Spleen (tissue), 7 donors: ENCODE results near the gene EPAS1.

Experiments used
- CTCF ChIP-seq, 11 experiments: fragments of 200-600 bp in 7 of 11; fragments of 450-650 bp in 4 of 11; sonication (generic) in 4 of 11; IDR thresholded peaks in 8 of 11; conservative IDR thresholded peaks in 3 of 11; 1 replicate in 7 of 11; 2 replicates in 4 of 11; pipeline versions ENCODE4 v1.4.0 to v1.8.0; 2016 to 2021; ENCODE audit warnings: antibody characterized with exemption in 11 of 11, inconsistent platforms in 4 of 11, mild to moderate bottlenecking in 1 of 11
- POLR2A ChIP-seq, 3 donors: fragments of 450-650 bp; IDR thresholded peaks; one replicate each; pipeline ENCODE4 v1.5.1; 2017; ENCODE audit warnings: antibody characterized with exemption in 3 of 3, mild to moderate bottlenecking in 1 of 3
- POLR2AphosphoS5 ChIP-seq, 3 donors: sonication (generic); formaldehyde crosslinking; IDR thresholded peaks; one replicate each; pipeline ENCODE4 v1.5.1; 2017; ENCODE audit warnings: antibody characterized with exemption in 3 of 3
- donor health status: DM: no; HTN: no; CAD: no; lungs with moderate emphysema.
- donor health status: DM: no; HTN: no; CAD: no.
- donor health status: DM: no; HTN: no; CAD: no.

GRCh38 chr2:46310446-46310845, 13.2 kb downstream of the EPAS1 start:
- no peak for TF ChIP-seq CTCF (IDR thresholded peaks at IDR 0.05 in 8 of 11, conservative IDR thresholded peaks at IDR 0.05 in 3 of 11)
- TF ChIP-seq POLR2A (IDR thresholded peaks at IDR 0.05) = no peak
- TF ChIP-seq POLR2AphosphoS5 (IDR thresholded peaks at IDR 0.05) = no peak
